HG02884 (cell line): Measurements from ENCODE around the gene SPTLC2.

Experiments
- ATAC-seq: cut with Tn5 transposase; IDR thresholded peaks from one replicate; pipeline ENCODE4 v1.9.1; 2021; ENCODE audit warnings: mild to moderate bottlenecking, moderate library complexity; ENCODE audit not compliant: unreplicated experiment

Gene SPTLC2

GRCh38 chr14:77509366-77509765 lies 107.1 kb downstream of the SPTLC2 start:
- no peak for ATAC-seq

GRCh38 chr14:77508876-77509275 lies 107.6 kb downstream of the SPTLC2 start:
- no peak for ATAC-seq

- no peak for ATAC-seq
Measured at GRCh38 chr14:77508249-77508648, 108.2 kb downstream of the SPTLC2 start.

GRCh38 chr14:77507762-77508161 lies 108.7 kb downstream of the SPTLC2 start:
- ATAC-seq, result no peak

- no peak for ATAC-seq
Measured at GRCh38 chr14:77505031-77505430, 111.4 kb downstream of the SPTLC2 start.

GRCh38 chr14:77503138-77503537 lies 113.3 kb downstream of the SPTLC2 start:
- no peak for ATAC-seq

- ATAC-seq, result no peak
Measured at GRCh38 chr14:77502109-77502782, 114.2 kb downstream of the SPTLC2 start.

- ATAC-seq, result peak; percentile 16
Measured at GRCh38 chr14:77498984-77499527, 117.4 kb downstream of the SPTLC2 start.

- peak; percentile 57 for ATAC-seq
Measured at GRCh38 chr14:77498120-77498979, 118.1 kb downstream of the SPTLC2 start, which contains the start of gene ISM2. Gene ISM2, minus strand, starts transcription at chr14:77498816. Its CDS starts 23 bp downstream, at chr14:77498793.

- no peak for ATAC-seq
Measured at GRCh38 chr14:77495334-77495733, 121.1 kb downstream of the SPTLC2 start.

- ATAC-seq, result no peak
Measured at GRCh38 chr14:77491056-77491455, 125.4 kb downstream of the SPTLC2 start.

GRCh38 chr14:77490347-77490986 lies 126.0 kb downstream of the SPTLC2 start:
- no peak for ATAC-seq

GRCh38 chr14:77489041-77489440 lies 127.4 kb downstream of the SPTLC2 start:
- ATAC-seq, result no peak

- no peak for ATAC-seq
Measured at GRCh38 chr14:77488558-77488957, 127.9 kb downstream of the SPTLC2 start.

GRCh38 chr14:77485901-77486678 lies 130.3 kb downstream of the SPTLC2 start:
- no peak for ATAC-seq

- no peak for ATAC-seq
Measured at GRCh38 chr14:77485256-77485655, 131.2 kb downstream of the SPTLC2 start.

GRCh38 chr14:77482422-77482821 lies 134.0 kb downstream of the SPTLC2 start:
- ATAC-seq, result no peak

GRCh38 chr14:77478796-77479195 lies 137.6 kb downstream of the SPTLC2 start:
- ATAC-seq, result peak; percentile 95

GRCh38 chr14:77478029-77478428 lies 138.4 kb downstream of the SPTLC2 start:
- ATAC-seq, result no peak

- ATAC-seq, result no peak
Measured at GRCh38 chr14:77475432-77476115, 140.9 kb downstream of the SPTLC2 start.
